ENCODE data around the gene CLK3. TPM values are rescaled to one million over a fixed set of nuclear protein-coding genes. Genes with fewer than 3 reads are reported as not detected.

The CLK3 gene
- total and polyA plus RNA-seq, 2 donors (not counting 3 experiments of a cell fraction or from before 2014, with no cell fraction given) = 75.5 to 121 TPM

GRCh38 chr15:74612677-74613076, 3.0 kb upstream of the CLK3 start:
- Histone ChIP-seq H2AFZ (ENCODE audit: low read depth, low read length) (no peak overlapping the region), H3K4me3 (replicated peaks in 1 of 3; ENCODE audit: insufficient read depth in 1 of 3, low read depth in 1 of 3, low read length in 3 of 3) (no peak overlapping the region), H3K9ac (replicated peaks; ENCODE audit: extremely low read depth, insufficient read depth, low read length) (no peak overlapping the region), H3K27ac (ENCODE audit: insufficient read depth, low read depth, low read length) (no peak overlapping the region), H3K79me2 (ENCODE audit: control insufficient read depth, insufficient read depth, low read length) (peaks cover 21% of the 10 kb centered on the region), H3K4me1 (ENCODE audit: control insufficient read depth, extremely low read depth, insufficient read depth, low read length) (peaks cover 9% of the 10 kb centered on the region), H3K9me3 (replicated peaks; ENCODE audit: control insufficient read depth, insufficient read depth, low read length) (no peaks in the 10 kb centered on the region), H4K20me1 (replicated peaks; ENCODE audit: control insufficient read depth, extremely low read depth, insufficient read depth, low read length) (peaks cover 3% of the 10 kb centered on the region), H3K27me3 (ENCODE audit: control insufficient read depth in 2 of 2, insufficient read depth in 2 of 2, low read length in 2 of 2) (no peaks in the 10 kb centered on the region), H3K36me3 (ENCODE audit: control insufficient read depth in 2 of 2, extremely low read depth in 1 of 2, insufficient read depth in 2 of 2, low read length in 2 of 2) (no peaks in the 10 kb centered on the region), H3K9me1 (replicated peaks; ENCODE audit: control insufficient read depth, extremely low read depth, insufficient read depth, low read length) (no peaks in the 10 kb centered on the region), H3K4me2 (ENCODE audit: insufficient read depth, low read length) (no peak overlapping the region)
- CTCF ChIA-PET = interaction anchor here (1.5 kb wide), 1 partner anchor 39 kb away, joined by 3 read pairs; no protein-coding TSS in a partner anchor
- dilution Hi-C loops (cut with MboI; ENCODE audit: extremely low pct_ligation_motif_present, low sequenced_read_pairs) (no loop called here), intact Hi-C loops (cut with micrococcal nuclease) (no loop called here)
- no TSS peak for BruUV-seq (replicated peaks)
- no peak for DNase-seq (ENCODE audit: low read depth, low spot score)
- POLR2A ChIA-PET = no interaction called here
- TF ChIP-seq JUN (IDR thresholded peaks at IDR 0.05; ENCODE audit: borderline replicate concordance, insufficient read depth, insufficient read length, low read depth) = no peak
- no peak for TF ChIP-seq MYC (IDR thresholded peaks at IDR 0.05; ENCODE audit: low read depth, low read length)
- TF ChIP-seq MAX (IDR thresholded peaks at IDR 0.05; ENCODE audit: insufficient read depth, insufficient read length) = no peak
- no peak for TF ChIP-seq CTCF (IDR thresholded peaks at IDR 0.05; ENCODE audit: extremely low read depth in 1 of 2, insufficient read depth in 1 of 2, low read depth in 1 of 2, low read length in 2 of 2)
- TF ChIP-seq GATA2 (IDR thresholded peaks at IDR 0.05; ENCODE audit: insufficient read depth, insufficient read length, low read depth, low read length) = no peak
- no peak for TF ChIP-seq POLR2AphosphoS5 (IDR thresholded peaks at IDR 0.05; ENCODE audit: insufficient read depth, low read depth, low read length)
- no peak for TF ChIP-seq POLR2A (IDR thresholded peaks at IDR 0.05; ENCODE audit: low read depth, low read length)
- TF ChIP-seq EZH2 (IDR thresholded peaks at IDR 0.05; ENCODE audit: borderline replicate concordance, low read depth, low read length, severe bottlenecking) = no peak
- TF ChIP-seq FOS (IDR thresholded peaks at IDR 0.05; ENCODE audit: borderline replicate concordance, insufficient read depth, low read length) = no peak
- FAIRE-seq = no peak

Data from endothelial cell of umbilical vein (primary cell).